ENCODE results near the gene PARVG.

PARVG gene

GRCh38 chr22:44194569-44194968, 13.8 kb downstream of the PARVG start:
- Histone ChIP-seq H3K4me3 (ENCODE audit: low read length) (no peak overlapping the region), H3K27ac (ENCODE audit: low read depth, low read length) (no peak overlapping the region), H3K4me1 (ENCODE audit: control insufficient read depth, insufficient read depth, low read length) (no peaks in the 10 kb centered on the region), H3K36me3 (ENCODE audit: control insufficient read depth, insufficient read depth, low read length) (no peaks in the 10 kb centered on the region), H3K27me3 (ENCODE audit: control insufficient read depth, insufficient read depth, low read length) (no peaks in the 10 kb centered on the region), H3K9ac (ENCODE audit: low read length) (no peak overlapping the region)

- Histone ChIP-seq H3K4me1 (ENCODE audit: control insufficient read depth, insufficient read depth, low read length) (no peaks in the 10 kb centered on the region), H3K9ac (ENCODE audit: low read length) (no peak overlapping the region), H3K36me3 (ENCODE audit: control insufficient read depth, insufficient read depth, low read length) (no peaks in the 10 kb centered on the region), H3K27ac (ENCODE audit: low read depth, low read length) (no peak overlapping the region), H3K27me3 (ENCODE audit: control insufficient read depth, insufficient read depth, low read length) (no peaks in the 10 kb centered on the region), H3K4me3 (ENCODE audit: low read length) (no peak overlapping the region)
These were observed 14.6 kb downstream of the PARVG start for GRCh38 chr22:44195189-44195871.

- Histone ChIP-seq H3K27me3 (ENCODE audit: control insufficient read depth, insufficient read depth, low read length) (no peaks in the 10 kb centered on the region), H3K27ac (ENCODE audit: low read depth, low read length) (no peak overlapping the region), H3K4me1 (ENCODE audit: control insufficient read depth, insufficient read depth, low read length) (no peaks in the 10 kb centered on the region), H3K9ac (ENCODE audit: low read length) (no peak overlapping the region), H3K36me3 (ENCODE audit: control insufficient read depth, insufficient read depth, low read length) (no peaks in the 10 kb centered on the region), H3K4me3 (ENCODE audit: low read length) (no peak overlapping the region)
These were observed 15.5 kb downstream of the PARVG start for GRCh38 chr22:44196241-44196640.

GRCh38 chr22:44196731-44197131, 16.0 kb downstream of the PARVG start:
- Histone ChIP-seq H3K27ac (ENCODE audit: low read depth, low read length) (no peak overlapping the region), H3K4me3 (ENCODE audit: low read length) (no peak overlapping the region), H3K9ac (ENCODE audit: low read length) (no peak overlapping the region), H3K27me3 (ENCODE audit: control insufficient read depth, insufficient read depth, low read length) (no peaks in the 10 kb centered on the region), H3K36me3 (ENCODE audit: control insufficient read depth, insufficient read depth, low read length) (no peaks in the 10 kb centered on the region), H3K4me1 (ENCODE audit: control insufficient read depth, insufficient read depth, low read length) (no peaks in the 10 kb centered on the region)

GRCh38 chr22:44197271-44197670, 16.5 kb downstream of the PARVG start:
- no peak overlapping the region for H3K9ac ChIP-seq (ENCODE audit: low read length)
- no peak overlapping the region for H3K27ac ChIP-seq (ENCODE audit: low read depth, low read length)
- H3K4me3 ChIP-seq (ENCODE audit: low read length): no peak overlapping the region
- no peaks in the 10 kb centered on the region for H3K4me1 ChIP-seq (ENCODE audit: control insufficient read depth, insufficient read depth, low read length)
- H3K27me3 ChIP-seq (ENCODE audit: control insufficient read depth, insufficient read depth, low read length): no peaks in the 10 kb centered on the region
- no peaks in the 10 kb centered on the region for H3K36me3 ChIP-seq (ENCODE audit: control insufficient read depth, insufficient read depth, low read length)

GRCh38 chr22:44199164-44199563, 18.4 kb downstream of the PARVG start:
- Histone ChIP-seq H3K4me3 (ENCODE audit: low read length) (no peak overlapping the region), H3K36me3 (ENCODE audit: control insufficient read depth, insufficient read depth, low read length) (no peaks in the 10 kb centered on the region), H3K27ac (ENCODE audit: low read depth, low read length) (no peak overlapping the region), H3K9ac (ENCODE audit: low read length) (no peak overlapping the region), H3K4me1 (ENCODE audit: control insufficient read depth, insufficient read depth, low read length) (no peaks in the 10 kb centered on the region), H3K27me3 (ENCODE audit: control insufficient read depth, insufficient read depth, low read length) (no peaks in the 10 kb centered on the region)

- Histone ChIP-seq H3K4me1 (ENCODE audit: control insufficient read depth, insufficient read depth, low read length) (no peaks in the 10 kb centered on the region), H3K4me3 (ENCODE audit: low read length) (no peak overlapping the region), H3K36me3 (ENCODE audit: control insufficient read depth, insufficient read depth, low read length) (no peaks in the 10 kb centered on the region), H3K27ac (ENCODE audit: low read depth, low read length) (no peak overlapping the region), H3K27me3 (ENCODE audit: control insufficient read depth, insufficient read depth, low read length) (no peaks in the 10 kb centered on the region), H3K9ac (ENCODE audit: low read length) (no peak overlapping the region)
These were observed 19.1 kb downstream of the PARVG start for GRCh38 chr22:44199866-44200265.

- no peaks in the 10 kb centered on the region for H3K4me1 ChIP-seq (ENCODE audit: control insufficient read depth, insufficient read depth, low read length)
- no peaks in the 10 kb centered on the region for H3K27me3 ChIP-seq (ENCODE audit: control insufficient read depth, insufficient read depth, low read length)
- H3K36me3 ChIP-seq (ENCODE audit: control insufficient read depth, insufficient read depth, low read length): no peaks in the 10 kb centered on the region
- H3K27ac ChIP-seq (ENCODE audit: low read depth, low read length): no peak overlapping the region
- H3K9ac ChIP-seq (ENCODE audit: low read length): no peak overlapping the region
- no peak overlapping the region for H3K4me3 ChIP-seq (ENCODE audit: low read length)
These were observed 19.7 kb downstream of the PARVG start for GRCh38 chr22:44200451-44200850.

GRCh38 chr22:44200855-44201550, 20.3 kb downstream of the PARVG start:
- H3K36me3 ChIP-seq (ENCODE audit: control insufficient read depth, insufficient read depth, low read length): no peaks in the 10 kb centered on the region
- no peaks in the 10 kb centered on the region for H3K4me1 ChIP-seq (ENCODE audit: control insufficient read depth, insufficient read depth, low read length)
- no peak overlapping the region for H3K4me3 ChIP-seq (ENCODE audit: low read length)
- H3K9ac ChIP-seq (ENCODE audit: low read length): no peak overlapping the region
- H3K27ac ChIP-seq (ENCODE audit: low read depth, low read length): no peak overlapping the region
- no peaks in the 10 kb centered on the region for H3K27me3 ChIP-seq (ENCODE audit: control insufficient read depth, insufficient read depth, low read length)

GRCh38 chr22:44201665-44202064, 20.9 kb downstream of the PARVG start:
- no peaks in the 10 kb centered on the region for H3K36me3 ChIP-seq (ENCODE audit: control insufficient read depth, insufficient read depth, low read length)
- H3K27me3 ChIP-seq (ENCODE audit: control insufficient read depth, insufficient read depth, low read length): no peaks in the 10 kb centered on the region
- no peak overlapping the region for H3K9ac ChIP-seq (ENCODE audit: low read length)
- no peak overlapping the region for H3K4me3 ChIP-seq (ENCODE audit: low read length)
- H3K27ac ChIP-seq (ENCODE audit: low read depth, low read length): no peak overlapping the region
- H3K4me1 ChIP-seq (ENCODE audit: control insufficient read depth, insufficient read depth, low read length): no peaks in the 10 kb centered on the region

- no peaks in the 10 kb centered on the region for H3K4me1 ChIP-seq (ENCODE audit: control insufficient read depth, insufficient read depth, low read length)
- no peaks in the 10 kb centered on the region for H3K36me3 ChIP-seq (ENCODE audit: control insufficient read depth, insufficient read depth, low read length)
- H3K9ac ChIP-seq (ENCODE audit: low read length): no peak overlapping the region
- no peak overlapping the region for H3K27ac ChIP-seq (ENCODE audit: low read depth, low read length)
- H3K27me3 ChIP-seq (ENCODE audit: control insufficient read depth, insufficient read depth, low read length): no peaks in the 10 kb centered on the region
- H3K4me3 ChIP-seq (ENCODE audit: low read length): no peak overlapping the region
These were observed 21.6 kb downstream of the PARVG start for GRCh38 chr22:44202261-44202789.

- no peaks in the 10 kb centered on the region for H3K36me3 ChIP-seq (ENCODE audit: control insufficient read depth, insufficient read depth, low read length)
- H3K27ac ChIP-seq (ENCODE audit: low read depth, low read length): no peak overlapping the region
- no peaks in the 10 kb centered on the region for H3K27me3 ChIP-seq (ENCODE audit: control insufficient read depth, insufficient read depth, low read length)
- H3K4me3 ChIP-seq (ENCODE audit: low read length): no peak overlapping the region
- H3K4me1 ChIP-seq (ENCODE audit: control insufficient read depth, insufficient read depth, low read length): no peaks in the 10 kb centered on the region
- H3K9ac ChIP-seq (ENCODE audit: low read length): no peak overlapping the region
These were observed 22.5 kb downstream of the PARVG start for GRCh38 chr22:44203203-44203602.

Measured in rectal smooth muscle tissue (tissue), 1 donor.